Hepatocyte (in vitro differentiated cells): ENCODE results near the gene ZNF317.

Source experiments
- EZH2 ChIP-seq: fragments of 200-600 bp; sonication (generic); IDR thresholded peaks from 2 replicates; pipeline ENCODE4 v1.6.1; 2016; ENCODE audit warnings: antibody characterized with exemption, mild to moderate bottlenecking, borderline replicate concordance
- TF ChIP-seq, protein P1 (sequence below): fragments of 200-600 bp; sonication (generic); IDR thresholded peaks from 2 replicates; pipeline ENCODE4 v1.5.1; 2016; ENCODE audit warnings: antibody characterized with exemption, mild to moderate bottlenecking; ENCODE audit not compliant: poor library complexity

DNA sequence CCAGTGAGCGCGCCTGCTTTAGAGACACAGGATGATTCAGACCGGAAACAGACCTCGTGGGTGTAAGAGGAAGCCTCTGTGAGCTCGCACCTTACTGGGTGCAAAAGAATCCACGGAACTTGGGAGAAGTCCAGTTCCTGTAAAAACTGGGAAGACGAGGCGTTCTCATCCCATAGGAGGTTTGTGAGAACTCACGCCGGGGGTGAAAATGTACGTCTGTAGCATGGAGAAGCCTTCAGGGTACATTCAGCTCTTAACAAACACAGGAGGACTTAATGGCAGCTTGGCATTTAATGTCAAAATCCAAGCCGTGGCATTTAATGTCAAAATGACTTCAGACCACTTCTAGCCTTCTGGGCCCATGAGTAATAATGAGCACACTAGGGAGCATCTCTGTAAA lies 21.2 kb downstream of the ZNF317 start:
- TF ChIP-seq, protein P1, sequence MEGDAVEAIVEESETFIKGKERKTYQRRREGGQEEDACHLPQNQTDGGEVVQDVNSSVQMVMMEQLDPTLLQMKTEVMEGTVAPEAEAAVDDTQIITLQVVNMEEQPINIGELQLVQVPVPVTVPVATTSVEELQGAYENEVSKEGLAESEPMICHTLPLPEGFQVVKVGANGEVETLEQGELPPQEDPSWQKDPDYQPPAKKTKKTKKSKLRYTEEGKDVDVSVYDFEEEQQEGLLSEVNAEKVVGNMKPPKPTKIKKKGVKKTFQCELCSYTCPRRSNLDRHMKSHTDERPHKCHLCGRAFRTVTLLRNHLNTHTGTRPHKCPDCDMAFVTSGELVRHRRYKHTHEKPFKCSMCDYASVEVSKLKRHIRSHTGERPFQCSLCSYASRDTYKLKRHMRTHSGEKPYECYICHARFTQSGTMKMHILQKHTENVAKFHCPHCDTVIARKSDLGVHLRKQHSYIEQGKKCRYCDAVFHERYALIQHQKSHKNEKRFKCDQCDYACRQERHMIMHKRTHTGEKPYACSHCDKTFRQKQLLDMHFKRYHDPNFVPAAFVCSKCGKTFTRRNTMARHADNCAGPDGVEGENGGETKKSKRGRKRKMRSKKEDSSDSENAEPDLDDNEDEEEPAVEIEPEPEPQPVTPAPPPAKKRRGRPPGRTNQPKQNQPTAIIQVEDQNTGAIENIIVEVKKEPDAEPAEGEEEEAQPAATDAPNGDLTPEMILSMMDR: no peak
- TF ChIP-seq EZH2: no peak
